ENCODE results near the gene AK3.

Gene AK3

DNA sequence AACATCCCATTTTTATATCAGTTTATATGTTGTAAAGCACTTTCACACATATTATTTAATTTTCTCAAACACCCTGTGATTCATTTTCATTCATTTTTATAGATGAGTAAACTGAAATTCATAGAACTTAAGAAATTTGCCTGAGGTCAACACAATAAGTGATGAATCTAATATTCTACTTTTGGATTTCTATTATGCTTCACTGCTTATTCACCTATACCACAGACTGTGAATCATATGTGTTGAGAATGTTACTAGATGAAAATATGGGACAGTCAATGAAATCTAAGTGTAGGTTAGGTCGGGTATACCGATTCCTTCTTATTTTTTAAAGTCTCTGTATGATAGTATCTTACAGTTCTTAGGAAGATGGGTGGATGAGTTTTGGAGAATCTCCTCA, 36.9 kb downstream of the AK3 start:
- Histone ChIP-seq H3K27ac (ENCODE audit: low read depth, low read length, severe bottlenecking) (no peak overlapping the region), H3K4me3 (ENCODE audit: extremely low read depth, insufficient read depth, low read length, poor library complexity, severe bottlenecking) (no peak overlapping the region), H3K4me1 (ENCODE audit: control insufficient read depth, insufficient read depth, low read length, poor library complexity, severe bottlenecking) (no peaks in the 10 kb centered on the region), H3K9me3 (ENCODE audit: control insufficient read depth, low read length) (no peaks in the 10 kb centered on the region), H3K36me3 (ENCODE audit: control insufficient read depth, insufficient read depth, low read length) (peaks cover 35% of the 10 kb centered on the region)
- 100% methylated on average over 2 of the region's 2 CpGs; no CpG with 5 or more reads in 1 of the 2 experiments for WGBS, 2 experiments (ENCODE audit: insufficient coverage in 2 of 2)

- no CpG with 5 or more reads among the region's 1 CpG for WGBS, 2 experiments (ENCODE audit: insufficient coverage in 2 of 2)
- Histone ChIP-seq H3K9me3 (ENCODE audit: control insufficient read depth, low read length) (no peaks in the 10 kb centered on the region), H3K27ac (ENCODE audit: low read depth, low read length, severe bottlenecking) (no peak overlapping the region), H3K4me3 (ENCODE audit: extremely low read depth, insufficient read depth, low read length, poor library complexity, severe bottlenecking) (no peak overlapping the region), H3K36me3 (ENCODE audit: control insufficient read depth, insufficient read depth, low read length) (peaks cover 44% of the 10 kb centered on the region), H3K4me1 (ENCODE audit: control insufficient read depth, insufficient read depth, low read length, poor library complexity, severe bottlenecking) (no peaks in the 10 kb centered on the region)
Measured at GRCh38 chr9:4701526-4701925, 39.5 kb downstream of the AK3 start.

GRCh38 chr9:4700932-4701331, 40.1 kb downstream of the AK3 start:
- no peak overlapping the region for H3K27ac ChIP-seq (ENCODE audit: low read depth, low read length, severe bottlenecking)
- no peaks in the 10 kb centered on the region for H3K4me1 ChIP-seq (ENCODE audit: control insufficient read depth, insufficient read depth, low read length, poor library complexity, severe bottlenecking)
- no peaks in the 10 kb centered on the region for H3K9me3 ChIP-seq (ENCODE audit: control insufficient read depth, low read length)
- no peak overlapping the region for H3K4me3 ChIP-seq (ENCODE audit: extremely low read depth, insufficient read depth, low read length, poor library complexity, severe bottlenecking)
- WGBS, 2 experiments (ENCODE audit: insufficient coverage in 2 of 2): 100% methylated on average over 1 of the region's 2 CpGs; no CpG with 5 or more reads in 1 of the 2 experiments
- H3K36me3 ChIP-seq (ENCODE audit: control insufficient read depth, insufficient read depth, low read length): peaks cover 40% of the 10 kb centered on the region

GRCh38 chr9:4700091-4700490, 40.9 kb downstream of the AK3 start:
- Histone ChIP-seq H3K4me3 (ENCODE audit: extremely low read depth, insufficient read depth, low read length, poor library complexity, severe bottlenecking) (no peak overlapping the region), H3K9me3 (ENCODE audit: control insufficient read depth, low read length) (no peaks in the 10 kb centered on the region), H3K27ac (ENCODE audit: low read depth, low read length, severe bottlenecking) (no peak overlapping the region), H3K36me3 (ENCODE audit: control insufficient read depth, insufficient read depth, low read length) (peaks cover 39% of the 10 kb centered on the region), H3K4me1 (ENCODE audit: control insufficient read depth, insufficient read depth, low read length, poor library complexity, severe bottlenecking) (no peaks in the 10 kb centered on the region)
- WGBS, 2 experiments (ENCODE audit: insufficient coverage in 2 of 2): 88 to 100% methylated on average over 2 of the region's 3 CpGs

DNA sequence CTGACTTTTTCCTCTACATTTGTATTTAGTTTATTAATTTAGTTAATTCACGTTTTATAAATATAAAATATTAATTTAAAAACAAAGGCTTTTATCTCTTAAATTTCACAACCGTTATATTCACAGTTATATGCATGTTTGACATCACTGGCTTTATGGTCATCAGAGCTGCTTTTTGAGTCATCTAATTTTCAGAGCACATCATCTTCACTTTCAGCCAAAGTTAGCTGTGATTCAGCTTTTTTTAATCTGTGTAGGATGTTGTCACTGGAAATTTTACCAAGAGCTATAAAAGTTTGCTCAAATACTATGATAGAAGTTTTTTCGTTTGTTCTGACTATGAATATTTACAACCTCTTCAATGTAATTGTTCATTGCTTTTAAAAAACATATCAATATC, 49.2 kb downstream of the AK3 start:
- Histone ChIP-seq H3K36me3 (ENCODE audit: control insufficient read depth, insufficient read depth, low read length) (peaks cover 57% of the 10 kb centered on the region), H3K9me3 (ENCODE audit: control insufficient read depth, low read length) (no peaks in the 10 kb centered on the region), H3K4me1 (ENCODE audit: control insufficient read depth, insufficient read depth, low read length, poor library complexity, severe bottlenecking) (no peaks in the 10 kb centered on the region), H3K27ac (ENCODE audit: low read depth, low read length, severe bottlenecking) (no peak overlapping the region), H3K4me3 (ENCODE audit: extremely low read depth, insufficient read depth, low read length, poor library complexity, severe bottlenecking) (no peak overlapping the region)
- WGBS, 2 experiments (ENCODE audit: insufficient coverage in 2 of 2): no CpG with 5 or more reads among the region's 3 CpGs

DNA sequence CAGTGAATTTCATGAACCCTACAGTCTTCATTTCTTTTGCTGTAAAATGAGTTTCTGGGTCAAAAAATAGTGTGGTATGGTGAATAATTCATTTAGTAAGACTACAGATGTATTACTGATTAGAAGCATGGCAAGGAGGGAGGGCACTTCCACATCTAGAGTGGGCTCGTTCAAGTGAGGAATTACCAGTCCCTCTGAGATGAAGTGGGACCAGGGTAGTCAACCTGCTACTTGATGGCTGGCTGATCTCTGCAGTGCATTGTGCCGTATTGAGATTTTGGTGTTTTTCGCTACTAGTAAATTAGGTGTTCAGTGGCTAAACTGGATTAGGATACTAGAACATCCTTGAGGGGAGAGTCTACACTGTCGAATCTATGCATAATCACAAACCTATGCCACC, 50.9 kb downstream of the AK3 start:
- H3K9me3 ChIP-seq (ENCODE audit: control insufficient read depth, low read length): no peaks in the 10 kb centered on the region
- peaks cover 60% of the 10 kb centered on the region for H3K36me3 ChIP-seq (ENCODE audit: control insufficient read depth, insufficient read depth, low read length)
- no peak overlapping the region for H3K27ac ChIP-seq (ENCODE audit: low read depth, low read length, severe bottlenecking)
- H3K4me1 ChIP-seq (ENCODE audit: control insufficient read depth, insufficient read depth, low read length, poor library complexity, severe bottlenecking): no peaks in the 10 kb centered on the region
- no peak overlapping the region for H3K4me3 ChIP-seq (ENCODE audit: extremely low read depth, insufficient read depth, low read length, poor library complexity, severe bottlenecking)
- 89 to 100% methylated on average over 1 of the region's 4 CpGs for WGBS, 2 experiments (ENCODE audit: insufficient coverage in 2 of 2)

DNA sequence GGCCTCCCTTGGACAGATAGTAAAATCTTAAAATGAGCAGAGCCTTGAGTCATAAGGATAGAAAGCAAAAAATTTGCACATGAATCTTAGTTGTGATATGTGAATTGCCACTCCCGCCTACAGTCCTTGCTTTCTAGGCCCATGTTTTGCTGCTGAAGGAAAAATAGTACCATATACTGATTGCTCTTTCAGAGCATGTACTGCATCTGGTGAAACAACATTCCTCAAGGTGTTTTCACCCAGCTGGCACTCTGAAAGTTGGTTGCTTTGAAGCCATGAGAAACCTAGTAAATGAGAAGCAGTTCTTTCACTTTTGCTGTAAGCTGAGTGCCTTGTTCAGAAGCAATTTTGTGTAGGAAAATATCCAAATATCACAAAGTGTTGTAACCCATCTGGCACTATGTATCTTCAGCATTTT, 51.3 kb downstream of the AK3 start:
- Histone ChIP-seq H3K4me3 (ENCODE audit: extremely low read depth, insufficient read depth, low read length, poor library complexity, severe bottlenecking) (no peak overlapping the region), H3K9me3 (ENCODE audit: control insufficient read depth, low read length) (no peaks in the 10 kb centered on the region), H3K36me3 (ENCODE audit: control insufficient read depth, insufficient read depth, low read length) (peaks cover 60% of the 10 kb centered on the region), H3K27ac (ENCODE audit: low read depth, low read length, severe bottlenecking) (no peak overlapping the region), H3K4me1 (ENCODE audit: control insufficient read depth, insufficient read depth, low read length, poor library complexity, severe bottlenecking) (no peaks in the 10 kb centered on the region)
- WGBS, 2 experiments (ENCODE audit: insufficient coverage in 2 of 2): 90 to 100% methylated on average over 1 of the region's 1 CpG

DNA sequence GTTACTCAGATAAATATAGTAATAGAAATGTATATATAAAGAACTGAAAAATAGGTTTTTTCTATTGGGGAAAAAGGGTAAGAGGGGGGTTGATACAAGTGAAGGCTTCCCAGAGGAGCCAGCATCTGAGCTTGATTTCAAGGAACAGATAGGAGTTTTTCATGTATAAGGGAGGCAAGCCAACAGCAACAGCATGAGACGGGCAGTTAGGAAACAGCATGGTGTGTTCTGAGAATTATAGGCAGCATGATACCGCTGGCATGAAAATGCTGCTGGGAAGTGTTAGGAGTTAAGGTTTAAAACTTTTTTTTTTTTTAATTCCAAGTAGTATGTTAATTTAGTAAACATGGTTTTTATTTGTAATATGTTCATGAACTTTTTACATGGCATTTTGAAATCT, 52.0 kb downstream of the AK3 start:
- H3K4me1 ChIP-seq (ENCODE audit: control insufficient read depth, insufficient read depth, low read length, poor library complexity, severe bottlenecking): no peaks in the 10 kb centered on the region
- no peaks in the 10 kb centered on the region for H3K9me3 ChIP-seq (ENCODE audit: control insufficient read depth, low read length)
- peaks cover 55% of the 10 kb centered on the region for H3K36me3 ChIP-seq (ENCODE audit: control insufficient read depth, insufficient read depth, low read length)
- WGBS, 2 experiments (ENCODE audit: insufficient coverage in 2 of 2): 100% methylated on average over 2 of the region's 2 CpGs
- no peak overlapping the region for H3K4me3 ChIP-seq (ENCODE audit: extremely low read depth, insufficient read depth, low read length, poor library complexity, severe bottlenecking)
- H3K27ac ChIP-seq (ENCODE audit: low read depth, low read length, severe bottlenecking): no peak overlapping the region

DNA sequence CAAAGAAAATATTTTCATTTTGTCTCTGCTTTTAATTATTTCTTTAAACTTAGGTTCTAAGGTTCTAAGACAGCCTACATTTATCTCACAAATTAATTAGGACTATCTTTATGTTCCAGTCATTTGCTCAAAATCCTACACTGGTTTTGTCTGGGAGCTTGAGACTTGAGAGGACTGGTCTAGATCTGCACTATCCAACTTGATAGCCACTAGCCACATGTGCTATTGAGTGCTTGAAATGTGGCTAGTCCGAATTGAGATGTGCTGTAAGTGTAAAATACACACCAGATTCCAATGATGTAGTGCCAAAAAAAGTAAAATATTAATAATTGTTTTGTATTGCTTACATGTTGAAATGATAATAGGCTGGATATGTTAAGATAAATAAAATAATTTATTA, 54.4 kb downstream of the AK3 start:
- Histone ChIP-seq H3K4me3 (ENCODE audit: extremely low read depth, insufficient read depth, low read length, poor library complexity, severe bottlenecking) (no peak overlapping the region), H3K27ac (ENCODE audit: low read depth, low read length, severe bottlenecking) (no peak overlapping the region), H3K4me1 (ENCODE audit: control insufficient read depth, insufficient read depth, low read length, poor library complexity, severe bottlenecking) (no peaks in the 10 kb centered on the region), H3K9me3 (ENCODE audit: control insufficient read depth, low read length) (no peaks in the 10 kb centered on the region), H3K36me3 (ENCODE audit: control insufficient read depth, insufficient read depth, low read length) (peaks cover 46% of the 10 kb centered on the region)
- WGBS, 2 experiments (ENCODE audit: insufficient coverage in 2 of 2): no CpG with 5 or more reads among the region's 1 CpG

DNA sequence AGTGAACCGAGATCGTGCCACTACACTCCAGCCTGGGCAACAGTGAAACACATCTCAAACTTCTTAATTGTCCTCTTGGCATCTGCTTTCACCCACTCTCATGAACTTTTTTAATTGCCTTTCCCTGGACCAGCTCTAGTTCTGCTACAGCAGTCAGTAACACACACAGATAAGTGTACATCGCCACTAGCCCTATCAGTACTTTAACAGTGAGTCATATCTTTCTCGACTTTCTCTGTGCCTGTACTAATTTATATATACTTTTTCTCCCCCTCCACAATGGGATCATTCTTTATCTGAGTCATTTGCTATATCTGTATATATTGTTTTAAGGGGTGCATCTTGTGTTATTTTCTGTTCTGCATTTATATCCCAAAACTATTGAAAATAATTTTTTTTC, 54.9 kb downstream of the AK3 start:
- H3K4me1 ChIP-seq (ENCODE audit: control insufficient read depth, insufficient read depth, low read length, poor library complexity, severe bottlenecking): no peaks in the 10 kb centered on the region
- H3K27ac ChIP-seq (ENCODE audit: low read depth, low read length, severe bottlenecking): no peak overlapping the region
- 92 to 95% methylated on average over 3 of the region's 4 CpGs for WGBS, 2 experiments (ENCODE audit: insufficient coverage in 2 of 2)
- H3K9me3 ChIP-seq (ENCODE audit: control insufficient read depth, low read length): no peaks in the 10 kb centered on the region
- H3K36me3 ChIP-seq (ENCODE audit: control insufficient read depth, insufficient read depth, low read length): peaks cover 44% of the 10 kb centered on the region
- no peak overlapping the region for H3K4me3 ChIP-seq (ENCODE audit: extremely low read depth, insufficient read depth, low read length, poor library complexity, severe bottlenecking)

- 85 to 95% methylated on average over 4 of the region's 4 CpGs for WGBS, 2 experiments (ENCODE audit: insufficient coverage in 2 of 2)
- Histone ChIP-seq H3K9me3 (ENCODE audit: control insufficient read depth, low read length) (no peaks in the 10 kb centered on the region), H3K36me3 (ENCODE audit: control insufficient read depth, insufficient read depth, low read length) (peaks cover 32% of the 10 kb centered on the region), H3K4me3 (ENCODE audit: extremely low read depth, insufficient read depth, low read length, poor library complexity, severe bottlenecking) (no peak overlapping the region), H3K27ac (ENCODE audit: low read depth, low read length, severe bottlenecking) (no peak overlapping the region), H3K4me1 (ENCODE audit: control insufficient read depth, insufficient read depth, low read length, poor library complexity, severe bottlenecking) (no peaks in the 10 kb centered on the region)
Measured at GRCh38 chr9:4684820-4685219, 56.2 kb downstream of the AK3 start.

Data from mesodermal cell (in vitro differentiated cells).